Transverse colon (tissue), 3 donors: ENCODE data around the gene ATG16L1.

Experiments
- EP300 ChIP-seq: sonication (generic); formaldehyde crosslinking; IDR thresholded peaks from one replicate; pipeline ENCODE4 v1.6.1; 2017; ENCODE audit warnings: antibody characterized with exemption, low read depth
- TF ChIP-seq, protein P1 (sequence below), 5 experiments: fragments of 200-600 bp in 3 of 5; fragments of 450-650 bp in 2 of 5; sonication (generic) in 3 of 5; IDR thresholded peaks; 1 replicate in 2 of 5; 2 replicates in 3 of 5; pipeline ENCODE4 v1.5.1; 2016 to 2017; ENCODE audit warnings: antibody characterized with exemption in 5 of 5, inconsistent platforms in 3 of 5, mild to moderate bottlenecking in 2 of 5, moderate library complexity in 1 of 5

DNA sequence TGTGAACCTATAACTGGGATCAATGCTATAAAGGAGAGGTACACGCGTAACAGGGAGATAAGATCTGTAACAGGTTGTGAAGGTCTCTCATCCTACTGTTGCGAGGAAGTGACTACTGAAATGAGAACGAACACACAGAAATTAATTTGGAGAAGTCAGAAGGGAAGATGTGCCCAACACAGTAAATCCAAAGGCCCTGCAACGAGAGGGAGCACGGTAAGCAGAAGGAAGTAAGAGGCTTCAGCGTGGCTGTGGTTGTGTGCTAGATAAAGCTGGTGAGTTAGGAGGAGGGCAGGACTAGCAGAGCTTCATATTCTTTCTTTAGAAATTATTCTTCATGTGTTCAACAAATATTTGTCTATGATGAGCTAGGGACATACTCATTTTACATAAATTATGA, 2.5 kb upstream of the ATG16L1 start:
- no peak for TF ChIP-seq EP300
- TF ChIP-seq, protein P1, sequence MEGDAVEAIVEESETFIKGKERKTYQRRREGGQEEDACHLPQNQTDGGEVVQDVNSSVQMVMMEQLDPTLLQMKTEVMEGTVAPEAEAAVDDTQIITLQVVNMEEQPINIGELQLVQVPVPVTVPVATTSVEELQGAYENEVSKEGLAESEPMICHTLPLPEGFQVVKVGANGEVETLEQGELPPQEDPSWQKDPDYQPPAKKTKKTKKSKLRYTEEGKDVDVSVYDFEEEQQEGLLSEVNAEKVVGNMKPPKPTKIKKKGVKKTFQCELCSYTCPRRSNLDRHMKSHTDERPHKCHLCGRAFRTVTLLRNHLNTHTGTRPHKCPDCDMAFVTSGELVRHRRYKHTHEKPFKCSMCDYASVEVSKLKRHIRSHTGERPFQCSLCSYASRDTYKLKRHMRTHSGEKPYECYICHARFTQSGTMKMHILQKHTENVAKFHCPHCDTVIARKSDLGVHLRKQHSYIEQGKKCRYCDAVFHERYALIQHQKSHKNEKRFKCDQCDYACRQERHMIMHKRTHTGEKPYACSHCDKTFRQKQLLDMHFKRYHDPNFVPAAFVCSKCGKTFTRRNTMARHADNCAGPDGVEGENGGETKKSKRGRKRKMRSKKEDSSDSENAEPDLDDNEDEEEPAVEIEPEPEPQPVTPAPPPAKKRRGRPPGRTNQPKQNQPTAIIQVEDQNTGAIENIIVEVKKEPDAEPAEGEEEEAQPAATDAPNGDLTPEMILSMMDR (IDR thresholded peaks at IDR 0.05), result no peak
